ENCODE data around the gene FCHSD2. TPM values are rescaled to one million over a fixed set of nuclear protein-coding genes. Genes with fewer than 3 reads are reported as not detected.
A peak's percentile ranks its signal among the peaks of the same experiment; 100 is the strongest.

Gene FCHSD2
- total and polyA plus RNA-seq, 2 of the 13 experiments (the other 11 are each of a cell fraction or from before 2014, with no cell fraction given) = 20.5 to 24.8 TPM

DNA sequence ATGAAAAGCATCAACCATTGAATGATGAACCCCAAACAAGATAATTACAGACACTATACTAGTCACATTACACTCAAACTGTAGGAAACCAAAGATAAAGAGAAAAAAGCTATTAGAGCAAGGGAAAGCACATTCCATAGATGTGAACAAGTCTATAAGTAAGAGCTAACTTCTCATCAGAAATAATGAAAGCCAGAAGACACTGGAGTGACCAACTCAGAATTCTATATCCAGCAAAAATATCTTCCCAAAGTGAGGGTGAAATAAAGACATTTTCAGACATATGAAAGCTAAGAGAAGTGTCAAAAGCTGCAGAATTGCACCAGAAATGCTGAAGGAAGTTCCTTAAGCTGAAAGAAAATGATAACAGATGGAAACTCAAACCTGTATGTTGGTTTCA lies 17.3 kb downstream of the FCHSD2 start:
- Histone ChIP-seq H3K4me3 (replicated peaks in 1 of 3; ENCODE audit: insufficient read depth in 1 of 3, low read depth in 2 of 3, low read length in 3 of 3) (no peak overlapping the region), H3K4me1 (ENCODE audit: insufficient read depth, low read length) (peaks cover 21% of the 10 kb centered on the region; the same call in 1 of the 2 replicates), H3K79me2 (ENCODE audit: insufficient read depth, low read length) (peaks cover 88% of the 10 kb centered on the region), H4K20me1 (ENCODE audit: insufficient read depth, low read length) (peaks cover 21% of the 10 kb centered on the region; the same call in 1 of the 2 replicates), H3K27me3 (ENCODE audit: control insufficient read depth in 1 of 2, insufficient read depth in 2 of 2, low read length in 2 of 2) (no peaks in the 10 kb centered on the region), H3K9ac (ENCODE audit: insufficient read depth, low read depth, low read length) (no peak overlapping the region), H3K27ac (ENCODE audit: extremely low read length, insufficient read depth, low read length) (no peak overlapping the region), H3K36me3 (replicated peaks in 1 of 2; ENCODE audit: control insufficient read depth in 1 of 2, insufficient read depth in 2 of 2, low read length in 2 of 2) (peaks cover 5 to 40% of the 10 kb centered on the region in 2 experiments; a peak in 4 of 5 replicates), H3K4me2 (ENCODE audit: low read depth, low read length) (no peak overlapping the region), H3K9me3 (ENCODE audit: low read length) (no peaks in the 10 kb centered on the region), H2AFZ (ENCODE audit: low read length) (no peak overlapping the region)
- TF ChIP-seq, protein P1, sequence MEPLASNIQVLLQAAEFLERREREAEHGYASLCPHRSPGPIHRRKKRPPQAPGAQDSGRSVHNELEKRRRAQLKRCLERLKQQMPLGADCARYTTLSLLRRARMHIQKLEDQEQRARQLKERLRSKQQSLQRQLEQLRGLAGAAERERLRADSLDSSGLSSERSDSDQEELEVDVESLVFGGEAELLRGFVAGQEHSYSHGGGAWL (CRISPR knock-in tag; IDR thresholded peaks at IDR 0.05) = no peak
- TF ChIP-seq, protein P2, sequence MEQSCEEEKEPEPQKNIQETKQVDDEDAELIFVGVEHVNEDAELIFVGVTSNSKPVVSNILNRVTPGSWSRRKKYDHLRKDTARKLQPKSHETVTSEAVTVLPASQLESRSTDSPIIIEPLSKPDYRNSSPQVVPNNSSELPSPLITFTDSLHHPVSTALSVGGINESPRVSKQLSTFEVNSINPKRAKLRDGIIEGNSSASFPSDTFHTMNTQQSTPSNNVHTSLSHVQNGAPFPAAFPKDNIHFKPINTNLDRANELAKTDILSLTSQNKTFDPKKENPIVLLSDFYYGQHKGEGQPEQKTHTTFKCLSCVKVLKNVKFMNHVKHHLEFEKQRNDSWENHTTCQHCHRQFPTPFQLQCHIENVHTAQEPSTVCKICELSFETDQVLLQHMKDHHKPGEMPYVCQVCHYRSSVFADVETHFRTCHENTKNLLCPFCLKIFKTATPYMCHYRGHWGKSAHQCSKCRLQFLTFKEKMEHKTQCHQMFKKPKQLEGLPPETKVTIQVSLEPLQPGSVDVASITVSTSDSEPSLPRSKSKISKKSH (CRISPR knock-in tag; IDR thresholded peaks at IDR 0.05; ENCODE audit: borderline replicate concordance) = no peak
- TF ChIP-seq, protein P3, sequence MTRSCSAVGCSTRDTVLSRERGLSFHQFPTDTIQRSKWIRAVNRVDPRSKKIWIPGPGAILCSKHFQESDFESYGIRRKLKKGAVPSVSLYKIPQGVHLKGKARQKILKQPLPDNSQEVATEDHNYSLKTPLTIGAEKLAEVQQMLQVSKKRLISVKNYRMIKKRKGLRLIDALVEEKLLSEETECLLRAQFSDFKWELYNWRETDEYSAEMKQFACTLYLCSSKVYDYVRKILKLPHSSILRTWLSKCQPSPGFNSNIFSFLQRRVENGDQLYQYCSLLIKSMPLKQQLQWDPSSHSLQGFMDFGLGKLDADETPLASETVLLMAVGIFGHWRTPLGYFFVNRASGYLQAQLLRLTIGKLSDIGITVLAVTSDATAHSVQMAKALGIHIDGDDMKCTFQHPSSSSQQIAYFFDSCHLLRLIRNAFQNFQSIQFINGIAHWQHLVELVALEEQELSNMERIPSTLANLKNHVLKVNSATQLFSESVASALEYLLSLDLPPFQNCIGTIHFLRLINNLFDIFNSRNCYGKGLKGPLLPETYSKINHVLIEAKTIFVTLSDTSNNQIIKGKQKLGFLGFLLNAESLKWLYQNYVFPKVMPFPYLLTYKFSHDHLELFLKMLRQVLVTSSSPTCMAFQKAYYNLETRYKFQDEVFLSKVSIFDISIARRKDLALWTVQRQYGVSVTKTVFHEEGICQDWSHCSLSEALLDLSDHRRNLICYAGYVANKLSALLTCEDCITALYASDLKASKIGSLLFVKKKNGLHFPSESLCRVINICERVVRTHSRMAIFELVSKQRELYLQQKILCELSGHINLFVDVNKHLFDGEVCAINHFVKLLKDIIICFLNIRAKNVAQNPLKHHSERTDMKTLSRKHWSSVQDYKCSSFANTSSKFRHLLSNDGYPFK (CRISPR knock-in tag; IDR thresholded peaks at IDR 0.05; ENCODE audit: borderline replicate concordance) = no peak
- TF ChIP-seq NCOA5 (CRISPR knock-in tag; IDR thresholded peaks at IDR 0.05) (no peak), ZFP36L1 (CRISPR knock-in tag; IDR thresholded peaks at IDR 0.05) (no peak), ZNF780A (CRISPR knock-in tag; IDR thresholded peaks at IDR 0.05) (no peak), ZNF317 (CRISPR knock-in tag; IDR thresholded peaks at IDR 0.05) (peak; percentile 77)
- ChIA-PET POLR2A (no interaction called here), CTCF (ENCODE audit: low intra/inter-chr PET ratio, low total read pairs) (no interaction called here)
- intact Hi-C loops (cut with micrococcal nuclease; ENCODE audit: unreplicated experiment) (loop anchor here (10.0 kb wide), 1 partner anchor 50 kb away; no protein-coding TSS in a partner anchor), in situ Hi-C loops (cut with HindIII; ENCODE audit: extremely low pct_ligation_motif_present, low pct_unique_long_range_greater_than_20kb) (no loop called here)
- BruUV-seq (replicated peaks) = no TSS peak
- DNase-seq (ENCODE audit: low spot score) (no peak), FAIRE-seq (no peak), ATAC-seq (no peak)
